ENCODE data around the gene C19orf47. TPM values are rescaled to one million over a fixed set of nuclear protein-coding genes. Genes with fewer than 3 reads are reported as not detected.

C19orf47 gene
- total RNA-seq, 8 experiments from 2014 or later, result 9.8 to 16.7 (median 13.3) TPM

DNA sequence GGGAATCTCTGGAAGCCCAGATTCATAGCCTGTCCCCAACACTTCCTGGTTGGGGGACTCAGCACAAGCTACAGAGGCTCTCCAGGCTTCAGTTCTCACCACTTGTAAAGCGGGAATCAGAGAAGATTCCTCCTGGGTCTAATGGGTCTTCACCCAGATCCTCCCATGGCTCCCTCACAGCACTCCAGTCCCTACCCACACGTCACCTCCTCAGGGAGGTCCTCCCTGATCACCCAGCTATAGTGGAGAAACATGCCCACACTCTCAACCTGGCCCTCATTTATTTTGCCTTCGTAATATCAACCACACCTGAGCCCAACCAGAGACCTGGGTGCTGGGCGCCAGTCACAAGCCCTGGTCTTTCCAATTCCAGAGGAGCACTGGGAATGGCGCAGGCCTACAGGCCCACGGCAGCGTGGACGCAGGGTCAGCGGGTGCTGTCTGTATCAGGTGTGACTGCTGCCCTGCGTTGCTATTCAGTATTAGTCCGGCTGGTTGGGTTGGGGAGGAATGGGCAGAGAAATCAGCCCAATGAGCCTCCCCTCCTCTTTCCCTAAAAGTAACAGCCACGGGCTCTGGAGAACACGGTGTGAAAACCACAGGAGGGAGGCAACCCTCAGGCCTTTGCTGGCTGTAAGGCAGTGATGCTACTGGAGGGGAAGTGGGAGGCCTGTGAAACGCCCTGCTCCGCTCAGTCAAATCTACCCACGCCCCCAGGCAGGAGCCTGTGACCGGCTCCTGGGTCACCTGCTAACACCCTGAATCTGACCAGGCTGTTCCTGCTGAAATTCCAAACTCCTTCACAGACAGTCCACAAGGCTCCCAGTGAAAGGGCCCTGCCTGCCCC is 68.2 kb downstream of the C19orf47 start:
- Histone ChIP-seq H3K27ac (no peak overlapping the region), H3K4me1 (replicated peaks in 1 of 2) (peaks cover 36% of the 10 kb centered on the region in 2 donors), H3K4me3 (no peak overlapping the region)
- in situ Hi-C loops (cut with MboI; ENCODE audit: low pct_unique_long_range_greater_than_20kb in 2 of 9, low sequenced_read_pairs in 9 of 9, unreplicated experiment in 9 of 9), result no loop called here
- peak in 2 of 8 experiments; percentile 5 to 12 for ATAC-seq (replicated peaks in 6 of 8)
- 64 to 100% (median 83%) methylated on average over 1 to 6 of the region's 17 CpGs; no CpG with 5 or more reads in 5 of the 10 experiments for WGBS, 10 experiments

DNA sequence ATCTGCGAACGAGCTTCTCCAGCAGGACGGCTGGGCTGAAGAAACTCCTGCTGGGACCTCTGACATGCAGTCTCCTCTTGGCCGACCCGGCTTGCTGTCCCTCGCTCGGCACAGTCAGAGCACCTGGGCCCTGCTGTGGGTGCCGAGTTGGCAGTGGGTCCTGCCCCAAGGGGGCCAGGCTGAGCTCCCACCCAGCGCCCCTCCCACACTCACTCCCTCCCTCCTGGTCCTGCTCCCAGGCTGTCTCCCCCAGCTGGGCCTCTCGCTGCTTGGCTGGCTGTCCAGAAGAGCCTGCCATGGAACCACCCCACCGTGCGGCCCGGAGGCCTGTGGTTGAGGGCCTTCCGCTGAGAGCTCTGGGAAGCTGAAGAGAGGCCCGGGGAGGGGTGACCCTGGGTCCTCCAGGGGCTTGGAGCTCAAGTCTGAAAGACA is 69.1 kb downstream of the C19orf47 start:
- Histone ChIP-seq H3K4me3 (no peak overlapping the region), H3K4me1 (replicated peaks in 1 of 2) (peaks cover 40 to 41% of the 10 kb centered on the region in 2 donors), H3K27ac (no peak overlapping the region)
- in situ Hi-C loops (cut with MboI; ENCODE audit: low pct_unique_long_range_greater_than_20kb in 2 of 9, low sequenced_read_pairs in 9 of 9, unreplicated experiment in 9 of 9), result no loop called here
- 30 to 85% methylated on average over 2 to 4 of the region's 15 CpGs; no CpG with 5 or more reads in 8 of the 10 experiments for WGBS, 10 experiments
- ATAC-seq (replicated peaks in 6 of 8), result peak; percentile 13 to 58 (median 50)

DNA sequence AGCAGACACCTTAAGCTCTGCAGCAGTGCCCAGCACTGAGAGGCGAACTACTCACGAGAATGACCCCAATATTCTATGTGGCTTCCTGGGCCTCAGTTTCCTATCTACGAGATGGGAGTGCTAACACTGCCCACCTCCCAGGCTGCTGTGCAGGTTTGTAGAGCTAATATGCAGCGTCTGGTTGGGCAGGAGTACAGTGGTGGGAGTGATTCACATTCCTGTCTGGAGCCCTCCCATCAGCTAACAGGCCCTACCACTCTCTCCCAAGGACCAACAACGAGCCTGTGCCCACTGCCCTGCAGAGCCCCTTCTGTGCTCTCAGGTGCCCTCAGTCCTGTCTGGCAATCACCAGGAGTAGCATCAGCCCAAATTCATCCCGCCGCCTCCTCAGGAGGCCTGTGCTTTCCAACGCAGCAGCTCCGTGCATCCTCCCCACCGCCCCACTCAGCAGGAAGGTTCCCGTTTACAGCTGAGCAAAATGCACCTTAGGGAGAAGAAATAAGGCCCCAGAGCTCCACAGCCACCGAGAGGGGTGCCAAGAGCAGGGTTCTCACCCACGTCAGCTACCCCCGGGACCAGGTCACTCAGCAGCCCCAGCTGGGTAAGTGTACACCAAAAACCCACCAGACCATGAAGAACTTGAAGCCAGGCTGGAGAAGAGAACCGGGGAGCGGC is 69.7 kb downstream of the C19orf47 start:
- WGBS, 10 experiments, result 11 to 95% (median 80%) methylated on average over 1 to 5 of the region's 16 CpGs; no CpG with 5 or more reads in 5 of the 10 experiments
- peaks cover 34 to 36% of the 10 kb centered on the region in 2 donors for H3K4me1 ChIP-seq (replicated peaks in 1 of 2)
- H3K4me3 ChIP-seq, result no peak overlapping the region
- ATAC-seq (replicated peaks in 6 of 8), result no peak
- in situ Hi-C loops (cut with MboI; ENCODE audit: low pct_unique_long_range_greater_than_20kb in 2 of 9, low sequenced_read_pairs in 9 of 9, unreplicated experiment in 9 of 9), result no loop called here
- peak overlapping the region; percentile 68 for H3K27ac ChIP-seq

DNA sequence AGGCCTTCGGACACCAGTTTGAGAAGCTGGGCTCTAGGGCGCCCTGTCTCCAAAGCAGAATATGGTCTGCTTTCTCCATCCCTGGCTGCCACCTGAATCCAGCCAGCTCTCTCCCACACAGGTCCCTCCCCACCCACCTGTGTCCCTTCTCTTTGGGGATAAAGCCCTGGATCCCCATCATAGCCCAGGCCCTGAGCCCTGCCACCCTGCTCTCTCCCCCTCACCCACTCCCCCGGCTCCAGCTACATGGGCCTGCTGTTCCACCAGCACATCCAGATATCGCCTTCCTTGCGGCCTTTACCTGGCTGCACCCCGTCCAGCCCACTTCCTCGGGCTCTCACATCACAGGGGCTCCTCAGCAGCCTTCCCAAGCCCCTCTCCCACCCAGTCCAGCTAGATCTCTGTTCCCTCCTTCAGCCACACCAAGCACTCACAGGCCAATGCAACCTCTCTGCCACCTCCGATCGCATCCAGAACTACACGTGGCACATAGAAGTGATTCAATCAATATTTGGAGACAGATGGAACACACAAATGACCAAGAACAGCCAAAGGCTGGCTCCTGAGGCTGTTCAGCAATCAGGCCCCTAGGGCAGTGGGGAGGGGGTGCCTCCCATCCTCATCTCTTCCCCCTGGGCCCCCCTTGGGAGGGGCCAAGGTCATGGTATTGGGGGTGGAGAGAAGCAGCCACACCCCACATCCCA is 70.7 kb downstream of the C19orf47 start:
- Histone ChIP-seq H3K4me3 (no peak overlapping the region), H3K4me1 (replicated peaks in 1 of 2) (peaks cover 29 to 32% of the 10 kb centered on the region in 2 donors), H3K27ac (peak overlapping the region; percentile 68)
- in situ Hi-C loops (cut with MboI; ENCODE audit: low pct_unique_long_range_greater_than_20kb in 2 of 9, low sequenced_read_pairs in 9 of 9, unreplicated experiment in 9 of 9), result no loop called here
- ATAC-seq (replicated peaks in 6 of 8), result peak in 5 of 8 experiments; percentile 19 to 61 (median 44)
- 11 to 94% (median 92%) methylated on average over 2 to 3 of the region's 10 CpGs; no CpG with 5 or more reads in 7 of the 10 experiments for WGBS, 10 experiments

DNA sequence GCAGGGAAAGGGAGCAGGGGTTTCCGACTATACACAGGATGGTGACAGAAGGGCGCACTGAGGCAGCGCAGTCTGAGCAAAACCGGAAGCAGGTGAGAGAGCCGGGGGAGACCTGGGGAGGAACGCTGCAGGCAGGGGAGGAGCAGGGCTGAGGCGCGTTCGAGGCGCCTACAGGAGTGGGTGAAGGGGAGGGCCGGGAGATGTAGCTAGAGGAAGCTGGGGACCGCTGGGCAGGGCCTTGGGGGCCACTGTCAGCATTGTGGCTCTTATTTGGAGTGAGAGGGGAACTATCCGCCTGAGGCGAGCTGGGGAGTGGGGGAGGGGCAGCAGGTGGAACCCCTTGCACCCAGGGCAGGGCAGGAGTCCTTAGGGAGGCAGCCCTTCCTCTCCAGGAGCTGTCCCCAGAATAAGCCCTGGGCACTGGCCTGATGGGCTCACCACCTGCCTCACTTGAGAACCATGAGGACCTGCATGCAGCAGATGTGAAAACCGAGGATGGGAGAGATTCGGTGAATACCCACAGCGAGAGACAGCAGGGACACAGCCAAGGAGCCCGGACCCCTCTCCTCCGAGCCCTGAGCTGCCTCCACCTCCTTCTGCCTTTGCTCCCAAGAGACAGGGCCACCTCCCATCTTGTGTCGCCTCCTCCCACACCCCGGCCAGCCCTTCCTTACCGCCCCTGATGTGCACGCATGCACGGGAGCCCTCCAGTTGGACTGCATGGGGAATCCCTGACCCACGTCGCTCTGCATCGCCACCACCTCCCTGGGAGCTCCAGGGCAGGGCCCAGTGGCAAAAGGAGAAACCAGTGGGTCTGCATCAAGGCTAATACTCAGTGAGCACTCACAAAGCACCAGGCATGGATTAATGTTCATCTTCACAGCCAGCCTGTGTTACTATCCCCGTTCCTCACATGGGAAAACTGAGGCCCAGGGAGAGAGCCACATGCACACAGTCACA is 73.3 kb downstream of the C19orf47 start:
- whole genome bisulfite sequencing, 10 experiments, result 8 to 86% (median 68%) methylated on average over 2 to 9 of the region's 28 CpGs; no CpG with 5 or more reads in 3 of the 10 experiments
- Histone ChIP-seq H3K4me1 (replicated peaks in 1 of 2) (peaks cover 29 to 32% of the 10 kb centered on the region in 2 donors), H3K27ac (no peak overlapping the region), H3K4me3 (no peak overlapping the region)
- in situ Hi-C loops (cut with MboI; ENCODE audit: low pct_unique_long_range_greater_than_20kb in 2 of 9, low sequenced_read_pairs in 9 of 9, unreplicated experiment in 9 of 9), result no loop called here
- ATAC-seq (replicated peaks in 6 of 8), result peak in 2 of 8 experiments; percentile 4 to 7

DNA sequence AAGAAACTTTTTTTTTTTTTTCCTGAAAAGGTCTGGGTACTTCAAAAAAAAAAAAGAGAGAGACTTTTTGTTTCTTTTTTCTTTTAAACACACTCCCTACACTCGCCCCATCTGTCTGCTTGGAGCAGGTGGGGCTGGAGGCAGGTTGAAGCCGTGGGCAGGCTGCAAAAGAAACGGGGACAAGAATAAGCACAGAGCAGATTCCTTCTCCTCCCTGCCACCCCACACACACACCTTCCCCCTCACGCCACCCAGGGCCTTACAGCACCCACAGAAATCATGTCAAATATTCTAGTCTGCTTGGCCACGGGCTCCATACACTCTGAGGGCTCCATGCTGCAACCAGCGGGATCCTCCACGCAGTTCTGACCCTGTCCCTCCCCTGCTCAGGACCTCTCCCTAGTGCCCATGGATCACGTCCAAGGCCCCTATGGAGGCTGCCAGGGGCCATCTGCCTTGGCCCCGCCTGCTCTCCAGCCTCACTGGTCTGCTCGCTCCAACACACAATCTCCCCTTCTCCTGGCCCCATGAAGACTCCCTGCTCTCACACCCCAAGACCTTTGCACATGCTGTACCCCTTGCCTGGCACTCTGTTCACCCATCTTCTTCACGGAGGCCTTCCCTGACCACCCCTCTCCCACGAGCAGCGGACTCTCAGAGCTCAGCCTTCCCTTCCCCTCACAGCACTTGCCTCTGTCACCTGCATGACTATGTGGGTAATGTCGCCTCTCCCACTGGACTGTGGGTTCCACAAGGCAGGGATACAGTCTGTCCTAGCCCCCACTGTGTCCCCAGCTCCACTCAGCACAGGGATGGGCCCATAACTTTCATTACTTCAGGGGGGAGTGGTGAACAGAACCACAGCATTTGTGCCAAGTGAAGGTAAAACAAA is 74.5 kb downstream of the C19orf47 start:
- 63 to 100% (median 70%) methylated on average over 1 to 9 of the region's 14 CpGs; no CpG with 5 or more reads in 3 of the 10 experiments for WGBS, 10 experiments
- Histone ChIP-seq H3K4me1 (replicated peaks in 1 of 2) (peaks cover 23 to 25% of the 10 kb centered on the region in 2 donors), H3K4me3 (no peak overlapping the region), H3K27ac (no peak overlapping the region)
- in situ Hi-C loops (cut with MboI; ENCODE audit: low pct_unique_long_range_greater_than_20kb in 2 of 9, low sequenced_read_pairs in 9 of 9, unreplicated experiment in 9 of 9), result no loop called here
- peak in 2 of 8 experiments; percentile 8 to 11 for ATAC-seq (replicated peaks in 6 of 8)

DNA sequence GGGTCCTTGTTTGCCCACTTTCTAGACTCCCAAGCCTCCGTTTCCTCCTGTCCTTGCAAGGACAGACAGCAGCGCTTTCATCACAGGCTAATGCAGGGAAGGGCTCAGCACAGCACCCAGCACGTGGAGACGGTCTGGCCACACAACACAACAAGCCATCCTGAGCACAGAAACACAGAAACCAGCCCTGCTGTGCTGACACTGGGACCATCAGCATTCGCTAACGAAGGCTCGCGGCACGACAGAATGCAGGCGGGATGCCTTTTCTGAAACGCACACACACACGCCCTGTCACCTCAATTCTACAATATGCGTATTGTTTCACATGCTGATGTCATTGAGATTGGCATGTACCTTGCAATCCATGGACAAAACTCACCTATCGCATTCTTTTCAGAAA is 75.9 kb downstream of the C19orf47 start:
- in situ Hi-C loops (cut with MboI; ENCODE audit: low pct_unique_long_range_greater_than_20kb in 2 of 9, low sequenced_read_pairs in 9 of 9, unreplicated experiment in 9 of 9), result no loop called here
- Histone ChIP-seq H3K27ac (no peak overlapping the region), H3K4me3 (no peak overlapping the region), H3K4me1 (replicated peaks in 1 of 2) (peaks cover 9 to 12% of the 10 kb centered on the region in 2 donors)
- ATAC-seq (replicated peaks in 6 of 8), result no peak
- WGBS, 10 experiments, result 80 to 100% (median 89%) methylated on average over 1 to 11 of the region's 14 CpGs; no CpG with 5 or more reads in 3 of the 10 experiments

DNA sequence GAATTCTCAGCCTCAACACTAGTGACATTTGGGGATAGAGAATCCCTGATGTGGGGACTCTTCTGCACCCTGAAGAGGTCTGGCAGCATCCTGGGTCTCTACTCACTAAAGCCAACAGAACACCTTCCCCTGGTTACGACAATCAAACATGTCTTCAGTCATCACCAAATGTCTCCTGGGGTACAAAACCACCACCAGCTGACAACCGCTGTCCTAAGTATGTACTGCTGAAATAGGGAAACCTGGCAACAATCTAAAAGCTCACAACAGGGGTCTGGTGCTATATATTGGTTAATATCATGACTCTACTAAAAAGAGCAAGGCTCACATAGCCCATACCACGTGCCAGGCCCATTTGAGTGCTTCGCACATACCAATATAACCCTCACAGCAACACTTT is 76.5 kb downstream of the C19orf47 start:
- no peak for ATAC-seq (replicated peaks in 6 of 8)
- no peak overlapping the region for H3K27ac ChIP-seq
- peaks cover 7 to 10% of the 10 kb centered on the region in 2 donors for H3K4me1 ChIP-seq (replicated peaks in 1 of 2)
- in situ Hi-C loops (cut with MboI; ENCODE audit: low pct_unique_long_range_greater_than_20kb in 2 of 9, low sequenced_read_pairs in 9 of 9, unreplicated experiment in 9 of 9), result no loop called here
- WGBS, 10 experiments, result 60 to 100% (median 100%) methylated on average over 1 of the region's 4 CpGs; no CpG with 5 or more reads in 4 of the 10 experiments
- no peak overlapping the region for H3K4me3 ChIP-seq

DNA sequence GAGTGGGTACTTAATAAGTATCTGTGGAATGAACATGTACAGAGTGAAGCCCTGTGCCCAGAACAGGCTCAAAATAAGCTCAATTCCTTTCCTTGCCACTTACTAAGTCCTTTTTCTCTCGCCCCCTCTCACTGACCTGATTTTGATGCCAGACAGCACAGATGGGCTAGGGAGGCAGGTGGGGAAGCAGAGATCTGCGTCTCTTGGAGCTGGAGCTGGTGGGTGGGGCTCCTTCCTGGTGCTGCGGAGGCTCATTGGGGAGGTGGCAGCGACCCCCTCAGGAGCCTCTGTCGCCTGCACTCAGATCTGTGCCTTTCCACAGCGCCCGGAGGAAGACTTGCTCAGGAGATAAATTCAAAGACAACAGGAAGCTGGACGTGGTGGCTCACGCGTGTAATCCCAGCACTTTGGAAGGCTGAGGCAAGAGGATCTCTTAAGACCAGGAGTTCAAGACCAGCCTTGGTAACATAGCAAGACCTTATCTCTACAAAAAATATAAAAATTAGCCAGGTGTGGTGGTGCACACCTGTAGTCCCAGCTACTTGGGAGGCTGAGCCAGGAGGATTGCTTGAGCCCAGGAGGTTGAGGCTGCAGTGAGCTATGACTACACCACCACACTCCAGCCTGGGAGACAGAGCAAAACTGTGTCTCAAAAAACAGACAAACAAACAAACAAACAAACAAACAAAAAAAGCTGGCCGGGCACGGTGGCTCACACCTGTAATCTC is 77.7 kb downstream of the C19orf47 start:
- 90 to 100% (median 100%) methylated on average over 2 to 5 of the region's 12 CpGs; no CpG with 5 or more reads in 4 of the 10 experiments for WGBS, 10 experiments
- H3K27ac ChIP-seq, result no peak overlapping the region
- no peak for ATAC-seq (replicated peaks in 6 of 8)
- in situ Hi-C loops (cut with MboI; ENCODE audit: low pct_unique_long_range_greater_than_20kb in 2 of 9, low sequenced_read_pairs in 9 of 9, unreplicated experiment in 9 of 9), result no loop called here
- H3K4me1 ChIP-seq (replicated peaks in 1 of 2), result peaks cover 7 to 9% of the 10 kb centered on the region in 2 donors
- H3K4me3 ChIP-seq, result no peak overlapping the region

Data from motor neuron (in vitro differentiated cells).